Measurements from ENCODE around the gene HYOU1.
"Not testable (repeated sequence)": the region's sequence is repeated elsewhere in the genome, so short reads cannot be mapped to it uniquely, and the experiment has no call there.

HYOU1 gene

DNA sequence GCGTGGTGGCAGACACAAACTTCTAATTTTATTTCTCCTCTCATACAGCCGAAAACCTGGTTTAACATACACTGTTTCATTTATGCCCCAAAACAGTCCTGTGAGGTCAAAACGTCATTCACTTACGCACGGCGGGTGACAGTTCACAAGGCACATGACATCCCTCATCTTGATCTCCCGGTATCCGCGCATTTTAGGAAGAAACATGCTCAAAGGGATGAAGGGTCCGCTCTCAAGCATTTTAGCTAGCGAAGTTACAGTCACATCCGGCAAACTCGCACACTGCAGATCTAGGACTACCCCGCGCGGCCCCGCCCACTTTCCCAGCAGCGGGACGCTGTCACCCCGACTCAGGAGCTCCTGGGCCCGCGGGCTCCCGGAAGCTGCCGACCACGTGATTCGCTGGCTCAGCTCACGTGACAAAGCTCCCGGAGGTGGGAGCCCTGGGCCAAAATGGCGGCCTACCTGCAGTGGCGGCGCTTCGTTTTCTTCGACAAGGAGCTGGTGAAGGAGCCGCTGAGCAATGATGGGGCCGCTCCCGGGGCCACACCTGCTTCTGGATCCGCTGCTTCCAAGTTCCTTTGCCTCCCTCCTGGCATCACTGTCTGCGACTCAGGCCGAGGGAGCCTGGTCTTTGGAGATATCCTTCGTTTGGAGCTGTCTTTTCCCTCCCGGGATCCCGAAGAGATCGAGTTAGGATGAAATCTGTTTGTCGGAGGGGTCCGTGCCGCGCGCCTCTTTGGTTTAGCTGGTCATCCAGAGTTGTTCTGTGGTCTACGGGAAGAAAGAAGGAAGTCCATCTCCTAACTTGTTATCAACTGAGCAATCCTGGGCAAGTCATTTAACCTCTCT lies 10.6 kb upstream of the HYOU1 start, which contains the start of gene VPS11:
VPS11 (plus strand) TSS at position 448 of the 852 bp plus-strand sequence; CDS start at position 454, 6 bp downstream.
- TF ChIP-seq, protein P1, sequence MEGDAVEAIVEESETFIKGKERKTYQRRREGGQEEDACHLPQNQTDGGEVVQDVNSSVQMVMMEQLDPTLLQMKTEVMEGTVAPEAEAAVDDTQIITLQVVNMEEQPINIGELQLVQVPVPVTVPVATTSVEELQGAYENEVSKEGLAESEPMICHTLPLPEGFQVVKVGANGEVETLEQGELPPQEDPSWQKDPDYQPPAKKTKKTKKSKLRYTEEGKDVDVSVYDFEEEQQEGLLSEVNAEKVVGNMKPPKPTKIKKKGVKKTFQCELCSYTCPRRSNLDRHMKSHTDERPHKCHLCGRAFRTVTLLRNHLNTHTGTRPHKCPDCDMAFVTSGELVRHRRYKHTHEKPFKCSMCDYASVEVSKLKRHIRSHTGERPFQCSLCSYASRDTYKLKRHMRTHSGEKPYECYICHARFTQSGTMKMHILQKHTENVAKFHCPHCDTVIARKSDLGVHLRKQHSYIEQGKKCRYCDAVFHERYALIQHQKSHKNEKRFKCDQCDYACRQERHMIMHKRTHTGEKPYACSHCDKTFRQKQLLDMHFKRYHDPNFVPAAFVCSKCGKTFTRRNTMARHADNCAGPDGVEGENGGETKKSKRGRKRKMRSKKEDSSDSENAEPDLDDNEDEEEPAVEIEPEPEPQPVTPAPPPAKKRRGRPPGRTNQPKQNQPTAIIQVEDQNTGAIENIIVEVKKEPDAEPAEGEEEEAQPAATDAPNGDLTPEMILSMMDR (IDR thresholded peaks at IDR 0.05; ENCODE audit: extremely low read depth, insufficient read depth, missing control alignments) = no peak
- peak; percentile 97 for DNase-seq (ENCODE audit: low spot score)
- in situ Hi-C loops (cut with MboI; ENCODE audit: low pct_unique_long_range_greater_than_20kb, low sequenced_read_pairs, unreplicated experiment) = no loop called here

DNA sequence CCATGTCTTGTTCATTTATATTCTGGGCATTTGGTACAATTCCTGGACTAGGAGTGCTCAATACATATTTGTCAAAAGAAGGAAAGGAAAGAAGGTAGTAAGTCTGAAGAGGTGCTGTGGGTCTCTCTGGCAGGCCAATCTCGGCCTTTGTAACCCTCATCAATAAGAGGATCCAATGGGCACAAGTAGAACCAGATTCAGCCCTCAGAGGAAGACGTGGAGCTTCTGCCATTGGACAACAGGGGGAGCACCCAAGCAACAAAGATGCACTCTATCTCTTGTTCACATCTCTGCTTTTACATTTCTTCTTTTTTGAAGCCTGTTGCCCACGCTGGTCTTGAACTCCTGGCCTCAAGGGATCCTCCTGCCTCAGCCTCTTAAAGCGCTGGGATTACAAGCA lies 8.4 kb upstream of the HYOU1 start:
- TF ChIP-seq, protein P1 (IDR thresholded peaks at IDR 0.05; ENCODE audit: extremely low read depth, insufficient read depth, missing control alignments) = peak; percentile 68
- in situ Hi-C loops (cut with MboI; ENCODE audit: low pct_unique_long_range_greater_than_20kb, low sequenced_read_pairs, unreplicated experiment) = no loop called here
- DNase-seq (ENCODE audit: low spot score) = peak; percentile 58

DNA sequence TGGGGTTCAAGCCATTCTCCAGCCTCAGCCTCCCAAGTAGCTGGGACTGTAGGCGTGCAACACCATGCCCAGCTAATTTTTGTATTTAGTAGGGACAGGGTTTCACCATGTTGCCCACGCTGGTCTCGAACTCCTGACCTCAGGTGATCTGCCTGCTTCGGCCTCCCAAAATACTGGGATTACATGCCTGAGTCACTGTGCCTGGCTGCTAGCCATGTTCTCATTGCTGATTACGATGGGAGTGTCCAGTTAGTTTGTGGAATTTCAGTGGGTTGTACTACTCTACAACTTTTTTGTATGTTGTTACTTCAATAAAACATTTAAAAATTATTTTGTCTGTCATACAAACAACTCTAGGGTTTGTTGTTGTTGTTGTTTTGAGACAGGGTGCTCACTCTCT lies 5.8 kb upstream of the HYOU1 start:
- no peak for DNase-seq (ENCODE audit: low spot score)
- in situ Hi-C loops (cut with MboI; ENCODE audit: low pct_unique_long_range_greater_than_20kb, low sequenced_read_pairs, unreplicated experiment) = no loop called here
- TF ChIP-seq, protein P1 (IDR thresholded peaks at IDR 0.05; ENCODE audit: extremely low read depth, insufficient read depth, missing control alignments) = no peak

DNA sequence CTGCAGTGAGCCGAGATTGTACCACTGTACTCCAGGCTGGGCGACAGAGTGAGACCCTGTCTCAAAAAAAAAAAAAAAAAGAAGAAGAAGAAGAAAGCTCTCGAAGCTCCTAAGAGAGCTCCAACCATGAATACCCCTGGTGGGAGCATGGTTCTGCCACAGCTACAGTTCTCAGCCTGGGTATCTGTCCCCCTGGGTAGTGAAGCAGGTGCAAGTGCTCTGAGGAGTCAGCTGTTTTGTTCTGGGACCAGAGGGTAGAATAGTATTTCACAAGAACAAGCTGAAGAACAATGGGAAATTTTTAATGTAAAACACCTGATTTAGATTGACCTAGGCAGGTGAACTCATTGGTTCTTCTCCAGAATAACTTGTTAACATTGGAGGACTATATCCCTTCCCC lies 4.3 kb upstream of the HYOU1 start:
- TF ChIP-seq, protein P1 (IDR thresholded peaks at IDR 0.05; ENCODE audit: extremely low read depth, insufficient read depth, missing control alignments) = no peak
- no peak for DNase-seq (ENCODE audit: low spot score)
- in situ Hi-C loops (cut with MboI; ENCODE audit: low pct_unique_long_range_greater_than_20kb, low sequenced_read_pairs, unreplicated experiment) = no loop called here

DNA sequence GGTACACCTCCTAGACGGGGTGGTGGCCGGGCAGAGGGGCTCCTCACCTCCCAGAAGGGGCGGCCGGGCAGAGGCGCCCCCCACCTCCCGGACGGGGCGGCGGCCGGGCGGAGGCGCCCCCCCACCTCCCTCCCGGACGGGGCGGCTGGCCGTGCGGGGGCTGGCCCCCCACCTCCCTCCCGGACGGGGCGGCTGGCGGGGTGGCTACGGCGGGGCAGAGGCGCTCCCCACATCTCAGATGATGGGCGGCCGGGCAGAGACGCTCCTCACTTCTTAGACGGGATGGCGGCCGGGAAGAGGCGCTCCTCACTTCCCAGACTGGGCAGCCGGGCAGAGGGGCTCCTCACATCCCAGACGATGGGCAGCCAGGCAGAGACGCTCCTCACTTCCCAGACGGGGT lies 2.1 kb upstream of the HYOU1 start:
- DNase-seq (ENCODE audit: low spot score); in situ Hi-C loops (cut with MboI; ENCODE audit: low pct_unique_long_range_greater_than_20kb, low sequenced_read_pairs, unreplicated experiment): not testable (repeated sequence)

DNA sequence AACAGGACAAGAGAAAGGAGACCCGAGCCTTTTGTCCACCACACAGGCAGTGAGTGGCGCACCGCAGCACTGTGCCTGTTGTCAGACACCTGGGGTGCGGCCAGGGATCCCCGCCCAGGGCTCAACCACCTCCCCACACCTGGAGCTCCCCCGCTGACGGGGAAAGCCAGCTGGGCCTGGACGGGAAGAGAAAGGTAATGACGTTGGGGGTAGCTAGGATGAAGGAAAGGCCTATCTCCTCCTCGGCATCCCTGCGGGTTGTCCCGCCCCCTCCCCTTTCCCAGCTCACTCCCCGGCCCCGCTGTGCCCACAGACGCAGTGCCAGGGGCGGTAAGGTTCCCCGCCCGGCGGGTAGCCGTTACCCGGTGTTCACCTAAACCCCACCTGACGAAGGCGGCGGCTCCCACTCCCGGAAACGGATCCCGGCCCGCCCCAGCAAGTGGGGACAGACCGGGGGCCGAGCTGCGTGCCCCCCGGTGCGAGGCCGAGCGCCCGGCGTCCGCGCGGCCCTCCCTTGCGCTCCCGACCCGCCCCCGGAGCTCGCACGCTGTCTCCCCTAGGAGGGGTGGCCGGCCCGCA lies 495 bp downstream of the HYOU1 start:
- peak; percentile 55 for DNase-seq (ENCODE audit: low spot score)
- TF ChIP-seq, protein P1 (IDR thresholded peaks at IDR 0.05; ENCODE audit: extremely low read depth, insufficient read depth, missing control alignments) = no peak
- in situ Hi-C loops (cut with MboI; ENCODE audit: low pct_unique_long_range_greater_than_20kb, low sequenced_read_pairs, unreplicated experiment) = no loop called here

DNA sequence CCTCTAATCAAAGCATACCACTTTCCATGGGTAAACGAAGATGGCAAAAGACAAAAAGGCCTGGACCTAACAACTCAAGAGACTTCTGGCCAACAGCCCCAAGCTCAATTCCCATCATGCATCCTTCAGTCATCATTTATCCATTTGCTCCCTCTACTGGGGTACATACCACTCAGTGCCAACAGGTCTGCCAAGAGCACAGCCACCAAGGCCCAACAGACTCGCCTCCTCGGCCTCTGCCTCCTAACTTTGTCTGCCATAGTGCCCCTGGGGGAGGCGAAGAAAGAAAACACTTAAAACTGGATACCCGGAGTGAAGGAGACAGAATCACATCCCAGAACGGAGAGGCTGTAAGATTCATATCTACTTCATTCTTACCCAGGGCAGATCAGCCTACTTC lies 1.1 kb downstream of the HYOU1 start:
- no peak for DNase-seq (ENCODE audit: low spot score)
- in situ Hi-C loops (cut with MboI; ENCODE audit: low pct_unique_long_range_greater_than_20kb, low sequenced_read_pairs, unreplicated experiment) = no loop called here
- TF ChIP-seq, protein P1 (IDR thresholded peaks at IDR 0.05; ENCODE audit: extremely low read depth, insufficient read depth, missing control alignments) = no peak
